Measurements from ENCODE around the gene SH3BP2.

Gene SH3BP2

DNA sequence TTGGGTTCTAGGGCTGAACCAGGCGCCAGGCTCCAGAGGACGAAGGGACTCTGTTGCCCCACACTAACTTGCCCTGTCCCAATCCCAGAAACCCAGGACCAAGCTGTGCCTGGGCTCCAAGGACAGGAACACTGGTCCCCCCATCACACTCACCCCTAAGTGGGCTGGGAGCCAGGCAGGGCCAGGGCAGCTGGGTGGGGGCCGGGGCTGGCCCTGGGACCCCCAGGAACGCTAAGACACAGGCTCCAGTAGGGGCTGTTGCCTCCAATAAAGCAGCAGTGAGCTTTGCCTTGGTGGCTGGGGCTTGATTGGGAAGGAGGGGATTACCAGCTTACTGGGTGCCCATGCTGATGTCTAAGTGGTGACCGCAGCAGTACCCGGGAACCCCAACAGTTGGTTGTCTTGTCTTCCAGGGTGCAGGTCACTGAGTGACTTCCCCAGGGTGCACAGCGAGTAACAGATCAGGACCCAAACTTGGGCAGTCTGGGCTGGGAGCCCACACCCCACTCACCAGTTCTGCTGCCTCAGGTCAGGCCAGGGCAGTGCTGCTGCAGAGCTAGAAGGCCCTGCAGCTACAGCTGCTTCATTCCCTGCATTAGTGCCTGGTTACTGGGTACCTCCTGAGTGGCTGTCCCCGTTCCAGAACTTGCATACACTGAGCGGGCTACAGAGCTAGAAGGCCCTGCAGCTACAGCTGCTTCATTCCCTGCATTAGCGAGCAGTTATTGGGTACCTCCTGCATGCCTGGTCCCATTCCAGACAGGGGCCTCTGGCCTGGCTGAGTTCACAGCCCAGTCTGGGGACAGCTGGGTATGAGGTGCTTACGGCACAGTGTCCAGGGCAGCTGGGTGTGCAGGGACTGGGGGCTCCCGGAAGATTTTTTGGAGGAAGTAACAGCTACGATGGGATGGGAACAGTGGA is 41.4 kb downstream of the SH3BP2 start:
- DNase-seq, result no peak

DNA sequence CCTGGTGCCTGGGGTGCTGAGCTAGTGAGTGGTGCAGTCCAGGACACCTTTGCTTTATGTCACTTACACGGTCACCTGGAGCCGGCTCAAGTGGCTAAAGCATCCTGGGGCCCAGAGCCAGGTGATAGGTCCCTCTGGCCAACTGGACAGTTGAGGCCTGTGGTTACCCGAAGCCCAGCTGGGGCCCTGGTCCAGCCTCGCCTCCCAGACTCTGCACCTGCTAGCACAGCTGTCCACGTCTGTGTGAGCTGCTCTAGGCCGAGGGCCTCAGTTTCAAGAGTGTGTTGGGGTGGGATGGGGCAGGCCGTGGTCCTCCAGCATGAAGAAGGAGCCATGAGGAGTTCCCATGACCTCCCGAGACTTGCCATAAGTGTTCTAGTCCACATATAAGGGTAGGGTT is 43.1 kb downstream of the SH3BP2 start:
- no peak for DNase-seq

DNA sequence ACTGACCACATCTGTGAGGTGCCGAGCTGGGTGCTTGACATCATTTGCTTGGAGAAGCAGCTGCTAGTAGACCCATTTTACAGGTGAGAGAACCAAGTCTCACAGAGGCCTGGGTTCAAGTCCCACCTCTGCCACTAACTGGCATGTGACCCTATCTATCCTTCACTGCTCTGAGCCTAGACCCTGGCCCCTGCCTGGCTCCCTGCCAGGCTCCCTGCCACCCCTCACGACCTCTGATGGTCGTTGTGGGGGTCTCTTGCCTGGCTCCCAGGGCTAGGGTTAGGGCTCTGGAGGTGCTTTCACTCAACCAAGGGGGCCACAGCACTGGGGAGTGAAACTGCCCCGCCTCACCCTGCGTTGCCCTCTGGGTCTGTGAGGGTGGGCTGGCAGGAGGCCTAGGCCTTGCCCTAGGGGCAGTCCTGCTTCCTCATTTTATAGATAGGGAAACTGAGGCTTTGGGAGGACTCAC is 43.5 kb downstream of the SH3BP2 start:
- DNase-seq, result no peak

DNA sequence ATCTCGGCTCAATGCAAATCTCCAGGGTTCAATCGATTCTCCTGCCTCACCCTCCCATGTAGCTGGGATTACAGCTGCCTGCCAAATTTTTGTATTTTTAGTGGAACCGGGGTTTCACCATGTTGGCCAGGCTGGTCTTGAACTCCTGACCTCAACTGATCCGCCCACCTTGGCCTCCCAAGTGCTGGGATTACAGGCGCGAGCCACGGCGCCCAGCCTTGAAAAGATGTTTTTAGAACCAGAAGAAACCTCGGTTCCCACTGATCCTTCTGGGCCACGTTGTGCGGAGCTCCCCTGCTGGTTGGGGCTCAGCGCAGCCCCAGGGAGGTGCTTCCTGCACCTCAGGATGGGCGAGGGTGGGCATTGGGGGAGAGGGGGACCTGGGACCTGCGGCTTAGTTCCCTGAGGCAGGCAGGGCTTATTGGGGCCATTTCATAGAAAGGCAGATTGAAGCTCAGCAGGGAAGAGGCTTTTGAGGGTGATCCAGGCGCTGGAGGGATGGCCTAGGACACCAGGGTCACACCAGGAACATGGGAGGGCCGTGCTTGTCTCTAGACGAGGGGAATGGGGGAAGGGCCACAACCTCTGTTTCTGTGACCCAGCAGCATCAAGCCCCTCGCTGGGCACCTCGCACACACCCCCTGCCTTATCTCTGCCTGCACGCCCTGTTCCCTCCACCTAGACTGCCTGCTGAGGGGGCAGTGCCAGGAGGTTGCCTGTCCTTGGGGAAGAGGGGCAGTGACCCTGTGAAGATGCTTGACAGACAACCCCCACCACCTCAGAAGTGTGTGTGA is 44.4 kb downstream of the SH3BP2 start:
- no peak for DNase-seq

DNA sequence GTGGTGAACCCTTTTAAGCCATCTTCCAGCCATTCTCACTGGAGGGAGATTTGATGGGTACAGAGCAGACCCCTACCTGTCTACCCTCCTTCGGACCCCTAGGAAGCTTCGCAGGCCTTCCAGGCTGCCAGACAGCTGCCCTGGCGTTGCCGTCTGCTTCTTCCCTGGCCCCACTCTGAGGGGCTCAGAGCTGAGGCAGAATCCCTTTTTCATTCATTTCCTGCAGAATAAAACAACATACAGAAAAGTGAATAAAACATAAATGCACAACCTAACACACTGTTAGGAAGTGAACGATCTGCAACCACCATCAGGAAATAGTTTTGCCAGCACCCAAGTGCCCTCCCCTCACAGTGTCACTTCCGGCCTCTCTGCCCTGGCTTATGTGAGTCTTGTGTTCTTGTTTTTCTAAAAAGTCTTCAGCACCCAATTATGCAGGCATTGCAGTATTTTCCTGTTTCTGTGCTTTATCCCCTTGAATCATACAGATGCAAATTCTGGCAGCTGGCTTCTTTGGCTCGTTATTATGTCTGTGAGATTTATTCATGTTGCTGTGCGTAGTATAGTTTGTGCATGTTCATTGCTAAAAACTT is 45.1 kb downstream of the SH3BP2 start:
- DNase-seq, result peak; percentile 63

DNA sequence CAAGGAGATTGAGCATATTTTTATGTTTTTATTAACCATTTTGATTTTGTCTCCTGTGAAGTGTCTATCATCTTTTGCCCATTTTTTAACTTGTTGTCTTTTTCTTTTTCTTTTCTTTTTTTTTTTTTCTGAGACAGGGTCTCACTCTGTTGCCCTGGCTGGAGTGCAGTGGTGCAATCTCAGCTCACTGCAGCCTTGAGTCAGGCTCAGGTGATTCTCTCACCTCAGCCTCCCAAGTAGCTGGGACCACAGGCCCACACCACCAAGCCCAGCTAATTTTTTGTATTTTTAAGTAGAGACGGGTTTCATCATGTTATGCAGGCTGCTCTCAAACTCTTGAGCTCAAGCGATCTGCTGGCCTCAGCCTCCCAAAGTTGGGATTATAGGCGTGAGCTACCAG is 46.2 kb downstream of the SH3BP2 start:
- no peak for DNase-seq

DNA sequence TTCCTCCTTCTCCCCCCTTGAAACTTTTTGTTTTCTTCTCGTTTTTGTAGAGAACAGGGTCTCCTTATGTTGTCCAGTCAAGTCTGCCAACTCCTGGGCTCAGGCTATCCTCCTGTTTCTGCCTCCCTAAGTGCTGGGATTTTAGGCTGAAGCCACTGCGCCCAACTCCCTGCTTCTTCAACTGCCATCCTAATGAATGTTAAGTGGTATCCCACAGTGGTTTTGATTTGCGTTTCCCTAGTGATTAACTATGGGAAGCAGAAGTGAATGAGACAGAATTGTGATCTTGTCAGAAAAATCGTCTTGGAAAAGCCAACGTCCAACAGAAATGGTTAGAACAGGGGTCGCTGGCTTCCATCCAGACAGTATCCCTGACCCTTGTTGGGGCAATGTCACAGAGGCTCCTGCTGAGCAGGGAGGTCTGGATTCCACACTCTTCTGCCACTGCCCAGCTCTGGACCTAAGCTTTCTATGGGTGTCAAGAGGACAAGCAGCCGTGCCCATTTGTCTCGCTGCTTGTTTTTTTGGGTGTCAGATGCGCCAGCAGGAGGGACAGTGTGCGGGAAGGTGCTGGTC is 49.9 kb downstream of the SH3BP2 start:
- no peak for DNase-seq

DNA sequence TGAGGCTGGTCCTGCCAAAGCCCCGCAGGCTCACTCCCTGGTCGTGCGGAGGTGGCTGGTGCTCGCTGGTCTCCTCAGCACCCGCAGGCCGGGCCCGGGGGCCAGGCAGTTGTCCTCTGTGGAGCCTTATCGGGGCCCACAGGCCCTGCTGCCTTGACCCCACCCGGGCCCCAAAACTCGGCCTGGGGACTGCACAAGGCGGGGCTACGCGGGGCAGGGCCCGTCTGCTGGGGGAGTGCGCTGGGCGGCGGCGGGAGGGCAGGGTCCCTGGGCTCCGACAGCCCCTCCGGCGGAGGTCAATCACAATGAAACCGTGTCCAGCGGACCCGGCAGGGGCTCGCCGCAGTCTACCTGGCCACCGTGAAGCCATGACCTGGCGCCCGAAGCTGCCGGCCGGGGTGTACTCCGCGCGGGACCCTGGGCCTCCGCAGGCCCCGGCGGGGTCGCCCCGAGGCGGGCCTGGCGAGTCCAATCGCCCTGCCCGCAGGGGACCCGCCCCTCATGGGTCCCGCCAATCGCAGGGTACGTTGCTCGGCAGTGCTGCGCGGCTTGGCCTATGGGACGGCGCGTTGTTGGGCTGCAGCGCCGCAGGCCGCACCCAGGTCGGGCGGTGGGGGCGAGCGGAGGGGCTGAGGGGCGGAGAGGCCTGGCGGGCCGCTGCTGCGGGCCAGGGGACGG is 50.5 kb downstream of the SH3BP2 start, which contains the start of gene ADD1:
Gene ADD1, plus strand, starts transcription at position 582 of the 678 bp plus-strand sequence. CDS start 32,072 bp downstream, outside the sequence.
- DNase-seq, result peak; percentile 92

DNA sequence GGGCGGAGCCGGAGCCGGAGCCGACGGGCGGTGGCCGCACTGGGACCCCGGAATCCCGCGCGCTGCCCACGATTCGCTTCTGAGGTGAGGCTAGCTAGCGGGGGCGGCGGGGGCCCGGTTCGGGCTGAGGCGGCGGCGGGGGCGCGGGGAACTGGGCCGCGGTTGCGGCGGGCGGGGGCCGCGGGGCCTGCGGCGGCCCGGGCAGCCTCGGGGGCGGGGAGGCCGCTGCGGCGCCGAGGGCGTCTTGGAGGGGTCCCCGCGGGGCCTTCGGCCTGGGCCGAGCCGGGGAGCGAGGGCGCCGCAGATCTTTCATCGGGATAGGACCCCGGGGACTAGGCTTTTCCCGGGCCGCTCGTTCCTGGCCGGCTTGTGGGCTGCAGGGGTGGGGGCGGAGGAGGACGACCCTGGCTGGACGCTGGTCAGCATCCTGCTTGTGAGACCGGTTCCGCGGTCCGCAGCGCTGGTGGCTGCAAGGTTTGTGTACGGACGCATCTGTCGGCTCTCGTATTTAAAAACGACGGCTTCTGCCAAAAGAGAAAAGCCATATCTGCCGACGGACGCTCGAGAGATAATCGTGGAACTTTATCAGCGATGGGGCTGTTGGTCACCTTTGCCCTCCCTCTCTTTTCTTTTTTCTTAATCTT is 51.2 kb downstream of the SH3BP2 start:
- DNase-seq, result no peak

DNA sequence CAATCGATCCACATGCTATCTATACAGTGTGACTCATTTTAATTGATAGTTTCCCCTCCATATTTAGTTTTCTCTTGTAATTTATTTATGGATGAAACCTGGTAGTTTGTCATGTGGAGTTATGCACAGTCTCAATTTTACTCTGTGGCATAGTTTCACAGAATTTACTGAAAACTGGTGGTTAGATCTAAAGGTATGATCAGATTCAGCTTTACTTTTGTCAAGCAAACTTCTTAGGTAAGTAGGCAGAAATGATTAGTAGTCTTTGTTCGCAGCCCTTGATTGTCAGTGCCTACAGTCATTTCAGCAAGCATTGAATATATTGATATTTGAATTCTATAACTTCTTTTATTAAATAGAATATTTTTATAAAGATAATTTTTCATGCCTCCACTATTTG is 53.3 kb downstream of the SH3BP2 start:
- no peak for DNase-seq

DNA sequence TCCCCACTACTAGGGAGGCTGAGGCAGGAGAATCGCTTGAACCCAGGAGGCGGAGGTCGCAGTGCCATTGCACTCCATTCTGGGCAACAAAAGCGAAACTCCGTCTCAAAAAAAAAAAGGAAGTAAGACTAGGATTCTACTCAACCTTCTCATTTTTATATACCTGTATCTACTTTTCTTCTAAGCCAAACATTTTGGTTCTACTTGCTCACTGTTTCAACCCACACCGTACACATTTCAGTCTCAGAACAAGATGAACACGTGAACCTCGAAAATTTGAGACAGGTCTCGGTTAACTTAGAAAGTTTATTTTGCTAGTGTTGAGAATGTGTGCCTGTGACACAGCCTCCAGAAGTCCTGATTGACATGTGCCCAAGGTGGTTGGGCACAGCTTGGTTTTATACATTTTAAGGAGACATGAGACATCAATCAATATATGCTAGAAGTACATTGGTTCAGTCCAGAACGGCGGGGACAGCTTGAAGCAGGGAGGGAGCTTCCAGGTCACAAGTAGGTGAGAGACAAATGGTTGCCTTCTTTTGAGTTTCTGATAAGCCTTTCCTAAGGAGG is 54.5 kb downstream of the SH3BP2 start:
- DNase-seq, result no peak

DNA sequence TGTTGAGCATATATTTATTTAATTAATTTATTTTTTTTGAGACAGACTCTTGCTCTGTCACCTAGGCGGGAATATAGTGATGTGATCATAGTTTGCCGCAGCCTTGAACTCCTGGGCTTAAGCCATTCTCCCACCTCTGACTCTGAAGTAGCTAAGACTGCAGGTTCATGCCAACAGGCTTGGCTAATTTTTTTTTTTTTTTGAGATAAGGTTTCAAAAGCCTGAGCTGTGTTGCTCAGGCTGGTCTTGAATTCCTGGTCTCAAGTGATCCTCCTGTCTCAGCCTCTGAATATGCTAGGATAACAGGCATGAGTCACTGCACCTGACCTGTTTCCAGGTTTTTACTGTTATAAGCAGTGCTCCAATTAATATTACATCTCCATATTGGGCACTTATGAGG is 55.6 kb downstream of the SH3BP2 start:
- DNase-seq, result no peak

DNA sequence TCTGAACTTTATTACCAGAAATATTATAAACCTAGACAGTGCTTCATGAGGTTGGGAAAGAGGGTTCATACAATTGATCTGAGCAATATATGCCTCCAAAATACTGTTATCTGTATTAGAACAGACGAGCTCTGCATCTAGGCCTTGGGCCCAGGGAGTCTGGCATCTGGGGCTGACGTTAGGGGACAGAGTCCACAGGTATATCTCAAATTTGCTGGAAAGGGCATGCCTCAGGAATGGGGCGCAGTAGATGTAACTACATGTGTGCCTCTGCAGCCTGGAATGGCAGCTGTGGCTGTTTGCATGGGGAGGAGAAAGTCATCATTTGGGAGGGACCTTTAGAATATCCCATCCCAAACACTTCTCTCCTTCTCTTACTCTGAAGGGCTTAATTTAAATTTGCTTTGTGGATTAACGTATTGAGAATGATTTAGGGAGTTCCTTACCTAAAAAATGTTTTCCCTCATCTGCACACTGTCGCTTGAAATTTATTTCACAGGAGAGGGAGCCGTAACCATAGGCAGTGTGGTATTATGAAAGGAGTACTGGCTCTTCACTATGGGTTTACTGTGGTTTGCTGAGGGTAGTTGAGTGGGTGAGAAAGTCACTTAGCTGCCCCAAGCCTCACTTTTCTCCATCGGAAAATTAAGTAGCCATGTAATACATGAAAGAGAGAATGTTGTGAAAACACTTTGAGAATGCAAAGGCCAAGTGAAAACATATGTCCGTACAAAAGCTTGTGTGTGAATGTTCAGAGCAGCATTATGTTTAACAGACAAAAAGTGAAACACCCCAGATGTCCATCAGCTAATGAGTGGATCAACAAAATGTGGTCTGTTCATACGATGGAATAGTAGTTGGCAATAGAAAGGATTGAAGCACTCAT is 56.6 kb downstream of the SH3BP2 start:
- peak; percentile 32 for DNase-seq

DNA sequence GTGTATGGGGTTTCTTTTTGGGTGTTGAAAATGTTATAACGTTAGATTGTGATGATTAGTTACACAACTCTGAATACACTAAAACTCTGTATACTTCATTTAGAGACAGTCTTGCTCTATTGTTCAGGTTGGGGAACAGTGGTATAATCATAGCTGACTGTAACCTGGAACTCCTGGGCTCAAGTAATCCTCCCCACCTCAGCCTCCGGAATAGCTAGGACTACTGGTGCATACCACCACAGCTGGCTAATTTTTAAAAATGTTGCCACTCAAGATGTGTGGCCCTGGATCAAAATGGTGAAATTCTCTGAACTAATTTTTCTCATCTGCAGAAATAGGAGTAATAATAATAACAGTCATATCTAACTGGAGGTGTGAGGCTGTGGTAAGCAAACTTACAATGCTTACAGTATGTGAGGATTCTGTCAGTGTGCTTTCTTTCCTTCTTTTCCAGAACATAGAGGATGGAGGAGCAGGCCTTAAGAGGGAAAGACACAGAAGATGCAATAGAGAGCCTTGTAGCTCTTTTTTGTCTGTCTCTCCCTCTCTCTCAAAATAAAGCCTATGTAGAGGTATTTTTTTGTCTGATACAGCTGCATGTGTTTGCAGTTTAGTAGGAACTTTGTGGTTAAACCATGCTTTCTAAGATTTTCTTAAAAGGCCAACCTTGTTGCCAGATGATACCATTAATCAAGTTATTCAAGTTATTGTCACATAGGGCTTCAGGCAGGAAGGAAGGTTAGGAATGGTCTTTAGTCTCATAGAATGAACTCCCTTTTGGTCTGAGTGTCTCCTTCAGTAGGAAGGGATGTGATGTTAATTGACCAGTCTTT is 58.3 kb downstream of the SH3BP2 start:
- DNase-seq, result no peak

DNA sequence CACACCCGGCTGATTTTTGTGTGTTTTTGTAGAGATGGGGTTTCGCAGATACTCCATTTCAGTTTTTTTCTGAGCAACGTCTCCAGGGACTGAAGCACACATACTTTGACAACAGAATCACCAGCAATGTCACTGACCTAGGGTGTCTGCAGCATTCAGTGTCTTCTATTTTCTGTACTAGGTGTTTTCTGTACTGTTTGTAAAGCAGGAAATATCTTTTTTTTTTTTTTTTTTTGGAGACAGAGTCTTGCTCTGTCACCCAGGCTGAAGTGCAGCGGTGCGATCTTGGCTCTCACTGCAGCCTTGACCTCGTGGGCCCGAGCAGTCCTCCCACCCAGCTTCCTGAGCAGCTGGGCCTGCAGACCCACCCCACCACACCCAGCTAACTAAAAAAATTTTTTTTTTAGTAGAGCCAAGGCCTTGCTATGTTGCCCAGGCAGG is 59.6 kb downstream of the SH3BP2 start:
- no peak for DNase-seq

DNA sequence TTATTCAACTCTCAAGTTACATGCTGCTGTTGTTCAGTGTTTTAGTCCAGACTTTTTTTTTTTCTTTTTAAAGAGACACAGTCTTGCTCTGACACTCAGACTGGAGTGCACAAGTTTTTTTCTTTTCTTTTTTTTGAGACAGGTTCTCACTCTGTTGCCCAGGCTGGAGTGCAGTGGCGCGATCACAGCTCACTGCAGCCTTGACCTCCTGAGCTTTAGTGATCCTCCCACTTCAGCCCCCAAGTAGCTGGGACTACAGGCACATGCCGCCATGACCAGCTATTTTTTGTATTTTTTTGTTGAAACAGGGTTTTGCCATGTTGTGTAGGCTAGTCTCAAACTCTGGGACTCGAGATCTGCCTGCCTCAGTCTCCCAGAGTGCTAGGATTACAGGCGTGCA is 62.7 kb downstream of the SH3BP2 start:
- DNase-seq, result no peak

DNA sequence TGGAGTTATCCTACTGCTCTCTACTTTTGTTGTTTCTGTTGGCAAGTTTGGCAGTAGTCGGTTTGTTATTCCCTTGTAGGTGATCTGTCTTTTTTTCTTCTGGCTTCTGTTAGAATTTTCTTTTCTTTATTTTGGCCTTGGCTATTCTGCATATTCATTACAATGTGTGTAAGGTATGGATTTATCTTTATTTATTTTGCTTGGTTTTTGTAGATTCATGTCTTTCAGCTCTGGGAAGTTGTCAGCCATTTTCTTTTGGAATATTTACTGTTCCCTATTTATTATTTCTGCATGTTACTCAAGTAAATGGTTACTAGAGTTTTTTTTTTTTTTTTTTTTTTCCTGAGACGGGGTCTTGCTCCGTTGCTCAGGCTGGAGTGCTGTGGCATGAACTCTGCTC is 63.4 kb downstream of the SH3BP2 start:
- DNase-seq, result no peak

DNA sequence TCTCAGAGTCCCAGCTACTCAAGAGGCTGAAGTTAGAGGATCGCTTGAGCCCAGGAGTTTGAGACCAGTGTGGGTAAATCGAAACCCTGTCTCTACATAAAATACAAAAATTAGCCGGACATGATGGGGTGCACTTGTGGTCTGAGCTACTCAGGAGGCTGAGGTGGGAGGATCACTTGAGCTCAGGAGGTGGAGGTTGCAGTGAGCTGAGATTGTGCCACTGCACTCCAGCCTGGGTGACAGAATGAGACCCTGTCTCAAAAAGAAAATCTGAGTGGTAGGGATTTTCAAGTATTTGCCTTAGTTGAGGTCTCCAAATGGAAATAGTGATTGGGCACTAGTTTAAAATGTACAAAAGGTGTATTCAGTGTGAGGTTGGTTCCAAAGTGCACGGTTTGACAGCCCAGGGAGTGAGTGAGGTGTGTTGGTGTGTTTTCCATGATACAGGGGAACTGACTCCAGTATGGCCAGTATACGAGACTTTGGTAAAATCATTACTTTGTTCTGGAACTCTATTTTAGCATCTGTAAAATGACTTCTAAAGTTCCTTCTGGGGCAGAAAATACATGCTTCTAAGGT is 64.6 kb downstream of the SH3BP2 start:
- DNase-seq, result no peak

Data from fibroblast of skin of scalp (primary cell).